Astrocyte of the spinal cord (primary cell): ENCODE data around the gene MMD2.

ENCODE experiments used
- DNase-seq: peaks from one replicate; pipeline ENCODE4 v3.0.0; 2011; ENCODE audit warnings: low read depth, low spot score
- H3K4me3 ChIP-seq: 2 replicates; pipeline ENCODE4 v1.5.1; 2011; ENCODE audit warnings: low read depth, mild to moderate bottlenecking, low read length, moderate library complexity
- CTCF ChIP-seq: IDR thresholded peaks from 2 replicates; pipeline ENCODE4 v1.5.1; 2012; ENCODE audit warnings: low read depth, mild to moderate bottlenecking, low read length, inconsistent platforms
- in situ Hi-C: cut with HindIII; loops from 2 replicates; pipeline ENCODE4 v1.10.0; 2017; ENCODE audit warnings: low sequenced_read_pairs

The MMD2 gene

GRCh38 chr7:4965295-4966022, 6.5 kb upstream of the MMD2 start:
- H3K4me3 ChIP-seq, result no peak overlapping the region
- no peak for DNase-seq
- in situ Hi-C loops, result no loop called here
- no peak for TF ChIP-seq CTCF

- in situ Hi-C loops, result no loop called here
- DNase-seq, result no peak
- no peak for TF ChIP-seq CTCF
- H3K4me3 ChIP-seq, result no peak overlapping the region
Measured at GRCh38 chr7:4964506-4964905, 5.5 kb upstream of the MMD2 start.

- H3K4me3 ChIP-seq, result no peak overlapping the region
- in situ Hi-C loops, result no loop called here
- DNase-seq, result no peak
- TF ChIP-seq CTCF, result no peak
Measured at GRCh38 chr7:4962872-4963775, 4.1 kb upstream of the MMD2 start.

DNA sequence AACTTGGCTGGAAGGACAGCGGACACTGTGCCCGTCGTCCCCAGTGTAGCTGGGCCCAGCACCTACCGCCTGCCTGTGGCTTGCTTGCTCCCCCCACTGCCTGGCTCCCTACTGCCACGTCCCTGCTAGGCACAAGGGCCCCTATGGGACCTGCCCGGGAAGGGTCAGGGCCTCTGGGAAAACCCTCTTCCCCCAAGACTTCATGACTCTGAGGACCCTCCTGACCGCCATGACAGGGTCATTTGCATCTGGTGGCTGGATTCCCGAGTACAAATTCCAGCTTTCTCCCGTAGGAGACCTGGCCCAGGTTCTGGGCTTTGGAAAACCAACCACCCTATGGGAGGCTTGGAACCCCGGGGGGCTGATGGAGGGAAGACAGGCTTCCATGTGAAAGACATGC, 1.4 kb upstream of the MMD2 start:
- no peak for DNase-seq
- TF ChIP-seq CTCF, result no peak
- H3K4me3 ChIP-seq, result no peak overlapping the region
- in situ Hi-C loops, result no loop called here

GRCh38 chr7:4959893-4960292, 906 bp upstream of the MMD2 start:
- TF ChIP-seq CTCF, result no peak
- in situ Hi-C loops, result no loop called here
- DNase-seq, result no peak

DNA sequence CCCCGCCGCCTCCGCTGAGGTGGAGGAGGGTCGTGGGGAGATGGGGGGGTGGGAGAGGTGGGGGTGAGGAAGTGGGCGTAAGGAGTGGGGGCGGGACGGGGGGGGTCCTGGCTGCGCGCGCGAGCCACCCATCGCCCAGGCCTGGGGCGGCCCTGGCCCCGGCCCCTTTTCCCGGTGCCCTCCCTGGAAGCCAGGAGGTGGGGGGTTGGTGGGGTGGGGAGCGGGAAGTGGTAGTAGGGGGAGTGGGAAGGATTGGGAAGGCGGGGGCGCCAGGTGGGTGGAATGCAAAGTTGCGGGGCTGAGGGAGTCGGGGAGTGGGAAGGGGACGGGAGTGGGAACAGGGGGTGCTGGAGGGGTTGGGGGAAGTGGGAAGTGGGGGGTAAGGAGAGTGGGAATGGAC, 319 bp upstream of the MMD2 start:
- no peak for TF ChIP-seq CTCF
- no peak overlapping the region for H3K4me3 ChIP-seq
- DNase-seq, result no peak
- in situ Hi-C loops, result no loop called here

More at GRCh38 chr7:4959893-4960292, 906 bp upstream of the MMD2 start:
- H3K4me3 ChIP-seq, result no peak overlapping the region
